CD14-positive monocyte (primary cell): Measurements from ENCODE around the gene CAST. TPM values are rescaled to one million over a fixed set of nuclear protein-coding genes. Genes with fewer than 3 reads are reported as not detected.
A peak's percentile ranks its signal among the peaks of the same experiment; 100 is the strongest.
"Not testable (repeated sequence)": the region's sequence is repeated elsewhere in the genome, so short reads cannot be mapped to it uniquely, and the experiment has no call there.

ENCODE experiments used
- DNase-seq, 3 donors: peaks; one replicate each; pipeline ENCODE4 v3.0.0-alpha.2; 2011 to 2022
- H2AFZ ChIP-seq: 2 replicates; pipeline ENCODE4 v1.6.0; 2012; ENCODE audit warnings: mild to moderate bottlenecking, low read depth, low read length, inconsistent platforms; ENCODE audit not compliant: insufficient read depth, poor library complexity, severe bottlenecking
- H3K27ac ChIP-seq, 2 donors: 1 replicate in 1 of 2; 2 replicates in 1 of 2; pipeline ENCODE4 v1.5.1; 2012 to 2013; ENCODE audit warnings: low read length in 2 of 2, control low read depth in 1 of 2, inconsistent platforms in 1 of 2, low read depth in 1 of 2, mild to moderate bottlenecking in 1 of 2
- H3K27me3 ChIP-seq, 2 donors: one replicate each; pipeline versions ENCODE4 v1.6.0 to v1.6.1; 2011 to 2013; ENCODE audit warnings: low read length in 2 of 2; ENCODE audit not compliant: control insufficient read depth in 2 of 2, insufficient read depth in 2 of 2
- H3K36me3 ChIP-seq, 2 donors: replicated peaks in 1 of 2; 1 replicate in 1 of 2; 2 replicates in 1 of 2; pipeline versions ENCODE4 v1.5.1 to v1.6.1; 2012 to 2013; ENCODE audit warnings: low read length in 2 of 2, control low read depth in 1 of 2, inconsistent platforms in 1 of 2, mild to moderate bottlenecking in 1 of 2; ENCODE audit not compliant: insufficient read depth in 2 of 2, control insufficient read depth in 1 of 2
- H3K4me1 ChIP-seq, 2 donors: 1 replicate in 1 of 2; 2 replicates in 1 of 2; pipeline versions ENCODE4 v1.5.1 to v1.6.1; 2012 to 2013; ENCODE audit warnings: low read length in 2 of 2, control low read depth in 1 of 2, inconsistent platforms in 1 of 2, mild to moderate bottlenecking in 1 of 2, moderate library complexity in 1 of 2; ENCODE audit not compliant: insufficient read depth in 2 of 2, control insufficient read depth in 1 of 2
- H3K4me2 ChIP-seq: replicated peaks from 2 replicates; pipeline ENCODE3; 2012; ENCODE audit warnings: low read length, moderate library complexity, mild to moderate bottlenecking; ENCODE audit not compliant: poor library complexity, severe bottlenecking; ENCODE audit errors: extremely low read depth
- H3K4me3 ChIP-seq, 3 experiments: fragments of 200-600 bp in 1 of 3; sonication (generic) in 1 of 3; replicated peaks in 1 of 3; 1 replicate in 2 of 3; 2 replicates in 1 of 3; pipeline ENCODE4 v1.5.1; 2011 to 2013; ENCODE audit warnings: low read length in 3 of 3, mild to moderate bottlenecking in 3 of 3, control low read depth in 2 of 3, low read depth in 2 of 3, inconsistent platforms in 1 of 3, moderate library complexity in 1 of 3
- H3K79me2 ChIP-seq: 2 replicates; pipeline ENCODE4 v1.6.0; 2012; ENCODE audit warnings: mild to moderate bottlenecking, control low read depth, inconsistent platforms, low read length, moderate library complexity; ENCODE audit not compliant: insufficient read depth
- H3K9ac ChIP-seq: 2 replicates; pipeline ENCODE4 v1.6.0; 2017; ENCODE audit warnings: low read length, mild to moderate bottlenecking; ENCODE audit not compliant: insufficient read depth, poor library complexity, severe bottlenecking
- H3K9me3 ChIP-seq, 2 donors: replicated peaks in 1 of 2; 1 replicate in 1 of 2; 2 replicates in 1 of 2; pipeline versions ENCODE4 v1.5.1 to v1.6.1; 2012 to 2013; ENCODE audit warnings: low read length in 2 of 2, control low read depth in 1 of 2; ENCODE audit not compliant: control insufficient read depth in 1 of 2, insufficient read depth in 1 of 2
- H4K20me1 ChIP-seq: 2 replicates; pipeline ENCODE4 v1.6.0; 2012; ENCODE audit warnings: mild to moderate bottlenecking, low read length, control low read depth, moderate library complexity; ENCODE audit not compliant: insufficient read depth
- H3K27ac Mint-ChIP-seq, 7 donors: one replicate each; pipeline ENCODE4 v1.8.0; 2020; ENCODE audit warnings: mild to moderate bottlenecking in 7 of 7, mixed read lengths in 7 of 7, moderate library complexity in 6 of 7, inconsistent platforms in 2 of 7
- H3K27me3 Mint-ChIP-seq, 3 donors: one replicate each; pipeline ENCODE4 v1.8.0; 2021 to 2022; ENCODE audit warnings: low read depth in 3 of 3, mild to moderate bottlenecking in 3 of 3, mixed read lengths in 3 of 3, moderate library complexity in 3 of 3, inconsistent platforms in 1 of 3
- H3K36me3 Mint-ChIP-seq, 2 donors: one replicate each; pipeline ENCODE4 v1.8.0; 2020; ENCODE audit warnings: mixed read lengths in 2 of 2, inconsistent platforms in 1 of 2, mild to moderate bottlenecking in 1 of 2
- H3K4me1 Mint-ChIP-seq: one replicate; pipeline ENCODE4 v1.8.0; 2020; ENCODE audit warnings: mild to moderate bottlenecking, mixed read lengths
- H3K4me3 Mint-ChIP-seq, 2 donors: one replicate each; pipeline ENCODE4 v1.8.0; 2020; ENCODE audit warnings: mild to moderate bottlenecking in 2 of 2, mixed read lengths in 2 of 2, moderate library complexity in 1 of 2
- H3K9me3 Mint-ChIP-seq, 7 donors: one replicate each; pipeline ENCODE4 v1.8.0; 2020 to 2022; ENCODE audit warnings: mixed read lengths in 7 of 7, mild to moderate bottlenecking in 6 of 7, moderate library complexity in 6 of 7, inconsistent platforms in 2 of 7
- CTCF ChIP-seq: fragments of 200-600 bp; IDR thresholded peaks from one replicate; pipeline ENCODE4 v1.8.0; 2022; ENCODE audit warnings: antibody characterized with exemption, mild to moderate bottlenecking
- WGBS: methylation state at CpG from one replicate; pipeline ENCODE4 v1.1.5; 2013; ENCODE audit warnings: missing lambda C conversion rate; ENCODE audit not compliant: insufficient coverage; 5-methylcytosine and 5-hydroxymethylcytosine counted together
- intact Hi-C, 2 donors: fragments of 100-400 bp; cut with micrococcal nuclease; formaldehyde crosslinking; loops; one replicate each; pipeline versions ENCODE4 v1.15.0 to v1.15.1; 2023
- polyA plus RNA-seq, 3 donors: library from polyadenylated mRNA; depleted of rRNA in 1 of 3; unstranded in 2 of 3; stranded (reverse) in 1 of 3; fragments of 300-500 nt in 2 of 3; fragments of >200 nt in 1 of 3; fragmentation: Illumina TruSeq in 2 of 3; gene quantifications; 1 replicate in 2 of 3; 2 replicates in 1 of 3; pipeline ENCODE4 v1.2.3, GENCODE V29; 2012 to 2021

The CAST gene
- polyA plus RNA-seq, 3 donors: 49.6 to 125 (median 76.8) TPM

DNA sequence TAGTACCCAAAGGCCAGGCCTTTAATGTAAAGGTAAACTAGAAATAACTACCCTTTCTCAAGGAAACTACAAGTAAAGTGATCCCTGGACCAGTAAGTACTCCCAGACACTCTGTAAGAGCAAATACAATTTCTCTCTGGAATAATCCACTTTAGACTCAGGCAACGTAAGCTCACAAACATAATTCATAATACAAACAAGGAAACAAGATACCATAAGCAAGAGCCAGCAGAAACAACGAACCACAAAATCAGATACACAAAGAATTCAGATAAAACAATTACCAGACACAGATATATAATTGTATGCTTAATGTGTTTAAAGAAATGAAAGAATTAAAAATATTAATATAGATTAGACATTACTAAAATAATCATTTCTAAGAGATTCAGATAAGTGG lies 133.4 kb downstream of the CAST start:
- no peaks in the 10 kb centered on the region for H3K27me3 Mint-ChIP-seq
- Histone ChIP-seq H3K9ac (no peak overlapping the region), H3K79me2 (peaks cover 13% of the 10 kb centered on the region), H3K4me3 (no peak overlapping the region), H3K27ac (no peak overlapping the region), H3K4me1 (peaks cover 7 to 9% of the 10 kb centered on the region in 2 donors), H3K36me3 (peaks cover 81 to 99% of the 10 kb centered on the region in 2 donors), H3K9me3 (no peaks in the 10 kb centered on the region), H3K27me3 (no peaks in the 10 kb centered on the region), H4K20me1 (peaks cover 38% of the 10 kb centered on the region), H3K4me2 (no peak overlapping the region), H2AFZ (no peak overlapping the region)
- no CpG with 5 or more reads among the region's 2 CpGs for WGBS
- H3K9me3 Mint-ChIP-seq: peaks cover 0 to 6% (median 0%) of the 10 kb centered on the region in 7 donors
- intact Hi-C loops: no loop called here
- TF ChIP-seq CTCF: no peak
- H3K27ac Mint-ChIP-seq: peak overlapping the region in 1 of 7 donors; percentile 23
- no peak overlapping the region for H3K4me3 Mint-ChIP-seq
- peaks cover 81 to 90% of the 10 kb centered on the region in 2 donors for H3K36me3 Mint-ChIP-seq
- peaks cover 11% of the 10 kb centered on the region for H3K4me1 Mint-ChIP-seq
- no peak for DNase-seq

GRCh38 chr5:96796434-96796833 lies 134.3 kb downstream of the CAST start:
- H3K36me3 Mint-ChIP-seq: peaks cover 86 to 90% of the 10 kb centered on the region in 2 donors
- H3K9me3 Mint-ChIP-seq: peaks cover 0 to 6% (median 0%) of the 10 kb centered on the region in 7 donors
- Histone ChIP-seq H4K20me1 (peaks cover 42% of the 10 kb centered on the region), H3K36me3 (peaks cover 87 to 100% of the 10 kb centered on the region in 2 donors), H2AFZ (no peak overlapping the region), H3K27me3 (no peaks in the 10 kb centered on the region), H3K4me1 (peaks cover 0 to 1% of the 10 kb centered on the region in 2 donors), H3K79me2 (peaks cover 21% of the 10 kb centered on the region), H3K4me2 (no peak overlapping the region), H3K9ac (no peak overlapping the region), H3K9me3 (no peaks in the 10 kb centered on the region), H3K27ac (no peak overlapping the region), H3K4me3 (no peak overlapping the region)
- TF ChIP-seq CTCF: no peak
- H3K4me3 Mint-ChIP-seq: no peak overlapping the region
- no peak overlapping the region for H3K27ac Mint-ChIP-seq
- intact Hi-C loops: no loop called here
- peaks cover 3% of the 10 kb centered on the region for H3K4me1 Mint-ChIP-seq
- no CpG with 5 or more reads among the region's 2 CpGs for WGBS
- DNase-seq: no peak
- H3K27me3 Mint-ChIP-seq: no peaks in the 10 kb centered on the region

DNA sequence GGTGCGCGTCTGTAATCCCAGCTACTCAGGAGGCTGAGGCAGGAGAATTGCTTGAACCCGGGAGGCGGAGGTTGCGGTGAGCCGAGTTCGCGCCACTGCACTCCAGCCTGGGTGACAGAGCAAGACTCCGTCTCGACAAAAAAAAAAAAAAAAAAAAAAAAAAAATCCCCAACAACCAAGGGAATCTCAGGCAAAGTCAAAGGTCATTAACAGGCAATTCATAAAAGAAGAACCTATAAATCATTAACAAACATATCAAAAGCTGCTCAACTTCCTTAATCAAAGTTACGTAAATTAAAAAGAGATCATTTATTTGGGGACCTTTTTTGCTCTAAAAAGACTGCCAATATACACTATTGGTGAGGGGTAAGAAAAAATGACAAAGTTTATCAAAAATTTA lies 139.5 kb downstream of the CAST start:
- not testable (repeated sequence) for H3K27me3 Mint-ChIP-seq, H3K27me3 ChIP-seq, H3K9ac ChIP-seq, H3K9me3 Mint-ChIP-seq, H3K27ac Mint-ChIP-seq, H2AFZ ChIP-seq, DNase-seq, H3K27ac ChIP-seq, H3K4me3 Mint-ChIP-seq, H3K9me3 ChIP-seq, H3K4me3 ChIP-seq, H3K4me2 ChIP-seq
- Histone ChIP-seq H3K4me1 (peaks cover 19 to 27% of the 10 kb centered on the region in 2 donors), H3K79me2 (peaks cover 69% of the 10 kb centered on the region), H3K36me3 (peaks cover 52 to 72% of the 10 kb centered on the region in 2 donors), H4K20me1 (peaks cover 51% of the 10 kb centered on the region)
- Mint-ChIP-seq H3K36me3 (peaks cover 70 to 73% of the 10 kb centered on the region in 2 donors), H3K4me1 (peaks cover 34% of the 10 kb centered on the region)
- intact Hi-C loops: loop anchor here in 1 of 2 donors (10.0 kb wide), 1 partner anchor 133 kb away; the partner anchor contains the start of gene LNPEP
- WGBS: no CpG with 5 or more reads among the region's 11 CpGs
